GM18870 (cell line): ENCODE data around the gene PRAMEF5.
"Not testable (repeated sequence)": the region's sequence is repeated elsewhere in the genome, so short reads cannot be mapped to it uniquely, and the experiment has no call there.

ENCODE experiments used
- ATAC-seq: cut with Tn5 transposase; IDR thresholded peaks from one replicate; pipeline ENCODE4 v1.9.1; 2021; ENCODE audit warnings: moderate library complexity; ENCODE audit not compliant: unreplicated experiment

The PRAMEF5 gene

GRCh38 chr1:13253898-13254297 is at the start of gene PRAMEF5:
Gene PRAMEF5, plus strand, starts transcription at chr1:13254198. Its CDS starts 5,071 bp downstream, at chr1:13259269.
- not testable (repeated sequence) for ATAC-seq

DNA sequence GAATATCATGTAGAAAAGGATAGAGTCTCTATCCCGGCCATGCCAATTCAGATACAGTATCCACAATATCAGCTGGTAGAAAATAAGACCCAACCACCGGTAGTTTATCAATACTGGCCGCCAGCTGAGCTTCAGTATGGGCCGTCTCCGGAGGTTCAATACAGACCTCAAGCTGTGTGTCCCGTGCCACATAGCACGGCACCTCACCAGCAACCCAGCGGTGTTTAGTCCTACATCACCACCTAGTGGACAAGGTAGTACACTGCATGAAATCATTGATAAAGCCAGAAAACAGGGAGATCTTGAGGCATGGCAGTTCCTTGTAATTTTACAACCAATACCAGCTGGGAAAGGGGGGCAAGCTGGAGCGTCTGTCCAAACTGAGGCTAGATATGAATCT is 45.3 kb upstream of the PRAMEF5 start:
- not testable (repeated sequence) for ATAC-seq

GRCh38 chr1:13216619-13217018 is 37.4 kb upstream of the PRAMEF5 start:
- ATAC-seq: not testable (repeated sequence)

GRCh38 chr1:13219203-13219602 is 34.8 kb upstream of the PRAMEF5 start:
- not testable (repeated sequence) for ATAC-seq

DNA sequence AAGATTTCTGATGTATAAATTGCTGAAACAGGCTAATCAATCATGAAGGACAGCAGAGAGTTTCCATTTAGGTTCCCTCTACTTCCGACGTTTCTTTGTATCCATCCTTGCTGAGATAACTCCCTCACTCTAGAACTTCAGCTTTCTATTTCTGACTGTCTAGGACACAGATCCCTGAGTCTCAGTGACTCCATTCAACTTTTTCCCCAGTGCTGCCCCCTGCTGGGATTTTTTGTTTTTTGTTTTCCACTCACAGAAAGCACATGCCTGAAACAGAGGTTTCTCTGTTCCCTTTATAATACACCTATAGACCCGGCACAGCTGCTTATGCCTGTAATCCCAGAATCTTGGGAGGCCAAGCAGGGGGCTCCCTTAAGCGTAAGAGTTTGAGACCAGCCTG is 31.2 kb upstream of the PRAMEF5 start:
- ATAC-seq: not testable (repeated sequence)

GRCh38 chr1:13224480-13225060 is 29.4 kb upstream of the PRAMEF5 start:
- no peak for ATAC-seq

DNA sequence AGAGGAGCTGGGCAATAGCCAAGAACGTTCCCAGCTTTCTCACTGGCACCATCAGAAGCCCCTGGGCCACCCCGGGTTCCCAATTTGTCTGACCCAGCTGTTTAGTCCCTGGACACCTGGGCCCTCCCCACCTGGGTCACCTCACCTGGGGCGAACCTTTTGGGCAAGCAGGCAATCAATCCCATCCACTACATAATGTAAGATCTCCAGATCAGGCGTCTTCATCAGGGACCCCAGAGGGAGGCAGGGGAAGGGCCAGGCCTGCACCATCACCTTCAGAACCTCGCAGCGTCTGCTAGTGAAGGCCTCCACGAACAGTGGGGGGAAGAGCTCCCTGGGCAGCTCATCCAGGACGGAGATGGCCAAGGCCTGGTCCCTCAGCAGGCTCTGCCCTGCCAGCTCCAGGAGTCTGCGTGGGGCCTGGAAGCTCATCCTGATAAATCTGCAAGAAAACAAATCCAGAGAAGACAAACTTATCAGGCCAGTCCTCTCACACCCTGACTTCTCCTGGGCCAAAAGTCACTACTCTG is 28.3 kb upstream of the PRAMEF5 start, which contains the start of gene PRAMEF18:
Gene PRAMEF18, minus strand, starts transcription at position 480 of the 530 bp plus-strand sequence. Its CDS starts 48 bp downstream, at position 432.
- not testable (repeated sequence) for ATAC-seq

- not testable (repeated sequence) for ATAC-seq
Measured at GRCh38 chr1:13227271-13228055, 26.5 kb upstream of the PRAMEF5 start.

DNA sequence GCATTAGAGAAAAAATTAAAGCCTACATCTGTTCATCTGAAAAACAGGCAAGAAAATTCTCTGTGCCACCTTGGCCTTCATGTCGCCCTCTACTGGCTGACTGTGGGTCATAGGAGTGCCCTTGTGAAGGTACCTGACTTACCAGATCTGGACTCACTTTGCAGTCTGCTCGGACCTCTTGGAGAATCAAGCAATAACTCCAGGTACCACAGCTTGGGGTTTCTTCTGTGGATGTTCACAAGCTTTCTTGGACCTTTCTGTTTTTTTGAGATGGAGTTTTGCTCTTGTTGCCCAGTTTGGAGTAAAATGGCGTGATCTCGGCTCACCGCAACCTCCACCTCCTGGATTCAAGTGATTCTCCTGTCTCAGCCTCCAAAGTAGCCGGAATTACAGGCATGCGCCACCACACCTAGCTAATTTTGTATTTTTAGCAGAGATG is 25.6 kb upstream of the PRAMEF5 start:
- ATAC-seq: no peak

DNA sequence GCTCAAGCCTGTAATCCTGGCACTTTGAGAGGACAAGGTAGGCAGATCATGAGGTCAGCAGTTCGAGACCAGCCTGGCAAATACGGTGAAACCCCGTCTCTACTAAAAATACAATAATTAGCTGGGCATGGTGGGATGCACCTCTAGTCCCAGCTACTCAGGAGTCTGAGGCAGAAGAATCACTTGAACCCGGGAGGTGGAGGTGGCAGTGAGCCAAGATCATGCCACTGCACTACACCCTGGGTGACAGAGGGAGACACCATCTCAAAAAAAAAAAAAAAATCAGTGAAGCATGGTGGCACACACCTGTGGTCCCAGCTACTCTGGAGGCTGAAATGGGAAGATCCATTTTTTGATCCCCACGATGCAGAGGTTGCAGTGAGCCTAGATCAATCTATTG is 23.9 kb upstream of the PRAMEF5 start:
- not testable (repeated sequence) for ATAC-seq

DNA sequence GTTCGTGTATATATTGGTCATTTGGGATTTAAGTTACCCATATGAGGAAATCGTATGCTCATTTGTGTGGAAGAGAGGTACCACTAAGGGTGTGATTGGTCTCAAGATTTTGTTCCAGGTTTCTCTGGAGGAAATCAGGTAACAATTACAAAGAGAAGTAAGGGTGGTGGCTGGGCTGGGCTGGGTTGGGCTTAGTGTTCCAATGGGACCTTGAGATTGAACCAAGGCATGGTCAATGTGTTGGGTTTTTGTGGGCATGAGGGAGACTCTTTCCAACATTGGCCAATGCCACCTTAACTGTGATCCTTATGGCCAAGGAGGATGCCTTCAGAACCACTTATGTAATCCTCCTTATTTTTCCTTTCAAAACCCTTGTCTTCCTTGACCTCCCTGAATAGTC is 23.4 kb upstream of the PRAMEF5 start:
- not testable (repeated sequence) for ATAC-seq

- not testable (repeated sequence) for ATAC-seq
Measured at GRCh38 chr1:13231061-13231750, 22.8 kb upstream of the PRAMEF5 start.

GRCh38 chr1:13232056-13232455 is 21.9 kb upstream of the PRAMEF5 start:
- not testable (repeated sequence) for ATAC-seq

- ATAC-seq: not testable (repeated sequence)
Measured at GRCh38 chr1:13234057-13234456, 19.9 kb upstream of the PRAMEF5 start.

GRCh38 chr1:13237572-13237971 is 16.4 kb upstream of the PRAMEF5 start:
- not testable (repeated sequence) for ATAC-seq

- ATAC-seq: not testable (repeated sequence)
Measured at GRCh38 chr1:13239633-13240032, 14.4 kb upstream of the PRAMEF5 start.

DNA sequence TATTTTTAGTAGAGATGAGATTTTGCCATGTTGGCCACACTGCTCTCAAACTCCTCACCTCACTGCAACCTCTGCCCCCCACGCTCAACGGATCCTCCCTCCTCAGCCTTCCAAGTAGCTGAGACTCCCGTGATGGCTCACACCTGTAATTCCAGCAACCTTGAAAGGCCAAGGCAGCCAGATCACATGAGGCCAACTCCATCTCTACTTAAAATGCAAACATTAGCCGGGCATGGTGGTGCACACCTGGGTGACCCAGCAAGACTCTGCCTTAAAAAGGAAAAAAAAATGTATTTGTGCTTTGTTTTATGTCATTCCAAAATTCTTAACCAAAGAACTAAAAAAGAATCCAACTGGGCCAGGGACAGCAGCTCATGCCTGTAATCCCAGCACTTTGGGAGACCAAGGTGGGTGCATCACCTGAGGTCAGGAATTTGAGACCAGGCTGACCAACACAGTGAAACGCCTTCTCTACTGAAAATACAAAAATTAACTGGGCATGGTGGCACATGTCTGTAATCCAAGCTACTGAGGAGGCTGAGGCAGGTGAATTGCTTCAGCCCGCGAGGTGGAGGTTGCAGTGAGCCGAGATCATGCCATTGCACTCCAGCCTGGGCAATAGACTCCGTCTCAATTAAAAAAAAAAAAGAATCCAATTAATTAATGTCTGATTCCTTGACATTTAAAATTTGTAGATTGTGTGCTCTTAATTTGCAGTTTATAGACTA is 10.3 kb upstream of the PRAMEF5 start:
- ATAC-seq: not testable (repeated sequence)

- ATAC-seq: not testable (repeated sequence)
Measured at GRCh38 chr1:13245841-13246553, 8.0 kb upstream of the PRAMEF5 start.

DNA sequence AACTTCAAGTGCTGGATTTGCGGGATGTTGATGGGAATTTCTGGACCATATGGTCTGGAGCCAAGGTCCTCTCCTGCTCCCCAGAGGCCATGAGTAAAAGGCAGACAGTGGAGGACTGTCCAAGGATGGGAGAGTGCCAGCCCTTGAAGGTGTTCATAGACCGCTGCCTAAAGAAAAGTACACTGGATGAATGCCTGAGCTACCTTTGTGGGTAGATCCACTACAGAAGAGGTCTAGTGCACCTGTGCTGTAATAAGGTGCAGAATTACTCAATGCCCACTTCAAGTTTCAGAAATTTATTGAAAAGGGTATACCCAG is 7.5 kb upstream of the PRAMEF5 start:
- not testable (repeated sequence) for ATAC-seq

GRCh38 chr1:13247122-13247521 is 6.9 kb upstream of the PRAMEF5 start:
- ATAC-seq: not testable (repeated sequence)
